Measurements from ENCODE around the gene TPRN.

The TPRN gene

GRCh38 chr9:137147091-137147792 lies 53.3 kb downstream of the TPRN start:
- no peak for DNase-seq (ENCODE audit: low read depth)
- TF ChIP-seq CTCF (conservative IDR thresholded peaks at IDR 0.05; ENCODE audit: low read depth, low read length) = no peak
- H3K4me3 ChIP-seq (ENCODE audit: low read length) = no peak overlapping the region

- DNase-seq (ENCODE audit: low read depth) = no peak
- H3K4me3 ChIP-seq (ENCODE audit: low read length) = no peak overlapping the region
- no peak for TF ChIP-seq CTCF (conservative IDR thresholded peaks at IDR 0.05; ENCODE audit: low read depth, low read length)
These were observed 54.0 kb downstream of the TPRN start for GRCh38 chr9:137146527-137146918.

GRCh38 chr9:137145731-137146526 lies 54.6 kb downstream of the TPRN start:
- DNase-seq (ENCODE audit: low read depth) = no peak
- no peak for TF ChIP-seq CTCF (conservative IDR thresholded peaks at IDR 0.05; ENCODE audit: low read depth, low read length)
- no peak overlapping the region for H3K4me3 ChIP-seq (ENCODE audit: low read length)

- H3K4me3 ChIP-seq (ENCODE audit: low read length) = no peak overlapping the region
- no peak for TF ChIP-seq CTCF (conservative IDR thresholded peaks at IDR 0.05; ENCODE audit: low read depth, low read length)
These were observed 57.1 kb downstream of the TPRN start for GRCh38 chr9:137143459-137143858.

GRCh38 chr9:137141976-137142936 lies 58.3 kb downstream of the TPRN start:
- H3K4me3 ChIP-seq (ENCODE audit: low read length) = no peak overlapping the region
- no peak for TF ChIP-seq CTCF (conservative IDR thresholded peaks at IDR 0.05; ENCODE audit: low read depth, low read length)
- no peak for DNase-seq (ENCODE audit: low read depth)

More at GRCh38 chr9:137143459-137143858, 57.1 kb downstream of the TPRN start:
- DNase-seq (ENCODE audit: low read depth) = no peak

Data from retinal pigment epithelial cell (primary cell).